GM18867 (cell line): ENCODE results near the gene GNLY.

Experiments used
- ATAC-seq: cut with Tn5 transposase; IDR thresholded peaks from one replicate; pipeline ENCODE4 v1.9.1; 2021; ENCODE audit warnings: mild to moderate bottlenecking, moderate library complexity; ENCODE audit not compliant: unreplicated experiment

The GNLY gene

DNA sequence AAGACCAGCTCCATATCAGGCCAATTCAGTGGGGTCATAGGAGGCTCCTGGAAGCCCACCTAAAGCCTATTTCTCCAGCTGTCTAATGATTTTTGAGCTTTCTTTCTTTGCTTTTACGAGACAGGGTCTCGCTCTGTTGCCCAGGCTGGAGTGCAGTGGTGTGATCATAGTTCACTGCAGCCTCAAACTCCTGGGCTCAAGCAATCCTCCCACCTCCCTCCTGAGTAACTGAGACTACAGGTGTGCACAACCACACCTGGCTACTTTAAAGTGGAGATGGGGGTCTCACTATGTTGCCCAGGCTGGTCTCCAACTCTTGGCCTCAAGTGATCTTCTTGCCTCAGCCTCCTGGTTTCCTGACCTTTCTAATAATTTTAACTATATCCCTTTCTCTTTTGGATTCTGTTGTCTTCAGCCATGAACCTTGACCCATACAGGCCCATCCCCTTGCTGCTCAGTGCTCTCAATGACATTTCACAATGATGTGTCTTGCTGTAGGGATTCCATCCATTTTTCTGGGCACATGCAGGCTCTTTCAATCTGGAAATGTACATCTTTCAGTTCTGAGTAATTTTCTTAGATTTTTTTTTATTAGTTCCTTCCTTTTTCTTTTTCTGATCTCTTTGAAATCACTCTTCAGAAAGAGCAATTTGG, 29.7 kb downstream of the GNLY start:
- no peak for ATAC-seq

DNA sequence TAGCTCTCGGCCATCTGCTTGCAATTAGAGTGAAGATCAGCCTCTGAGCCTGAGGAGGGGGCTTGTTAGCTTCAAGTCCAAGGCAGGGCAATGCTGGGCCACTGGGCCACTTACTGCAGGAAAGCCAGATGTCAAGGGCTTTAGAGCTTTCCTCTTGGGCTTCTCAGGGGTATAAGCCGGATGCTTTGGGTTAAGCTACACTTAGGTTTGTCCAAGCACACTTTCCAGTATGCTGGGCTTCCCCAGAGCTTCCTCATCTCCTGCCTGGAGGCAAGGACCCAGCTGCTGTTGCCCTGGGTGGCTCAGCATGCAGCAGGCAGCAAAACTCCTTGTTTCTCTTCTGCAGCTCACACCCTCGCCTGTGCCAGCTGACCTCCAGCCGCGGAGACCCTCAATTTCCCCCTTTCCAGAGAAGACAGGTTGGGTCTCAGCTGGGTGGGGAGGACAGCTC, 30.6 kb downstream of the GNLY start:
- no peak for ATAC-seq

DNA sequence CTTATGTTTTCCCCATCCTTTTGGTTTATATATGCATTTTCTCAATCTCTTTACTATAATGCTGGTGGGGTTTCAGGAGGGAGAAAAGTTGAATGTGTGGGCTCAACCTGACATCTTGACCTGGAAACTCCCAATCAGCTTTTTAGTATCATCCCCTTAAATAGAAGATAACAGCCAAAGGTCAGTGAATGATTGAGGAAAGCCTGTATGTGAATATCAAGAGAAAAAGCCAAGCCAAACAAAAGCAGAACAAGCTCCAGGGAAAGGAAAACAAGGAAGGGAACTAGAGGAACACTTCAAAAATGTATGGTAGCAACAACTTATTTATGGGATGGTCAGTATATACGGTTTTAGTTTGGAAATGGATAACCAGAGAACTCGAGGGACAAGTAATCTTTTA, 31.3 kb downstream of the GNLY start:
- no peak for ATAC-seq

DNA sequence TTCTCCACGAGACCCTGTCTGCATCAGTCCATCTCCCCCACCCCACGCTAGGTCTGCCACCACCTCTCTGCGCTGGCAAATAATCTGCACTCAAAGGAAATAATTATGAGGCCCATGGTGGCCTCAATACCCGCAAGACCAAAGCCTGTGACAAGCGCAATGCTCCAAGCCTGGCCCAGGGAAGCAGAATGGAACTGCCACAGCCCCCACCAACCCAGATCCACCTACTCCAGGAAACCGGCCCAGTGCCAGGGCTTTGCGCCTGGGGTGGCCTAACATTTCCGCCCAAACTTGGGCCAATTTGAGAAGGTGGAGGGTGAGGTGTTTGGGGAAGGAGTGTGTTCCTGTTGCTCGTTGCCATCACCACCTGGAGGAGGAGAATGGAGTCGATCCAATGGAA, 33.6 kb downstream of the GNLY start:
- ATAC-seq = no peak

DNA sequence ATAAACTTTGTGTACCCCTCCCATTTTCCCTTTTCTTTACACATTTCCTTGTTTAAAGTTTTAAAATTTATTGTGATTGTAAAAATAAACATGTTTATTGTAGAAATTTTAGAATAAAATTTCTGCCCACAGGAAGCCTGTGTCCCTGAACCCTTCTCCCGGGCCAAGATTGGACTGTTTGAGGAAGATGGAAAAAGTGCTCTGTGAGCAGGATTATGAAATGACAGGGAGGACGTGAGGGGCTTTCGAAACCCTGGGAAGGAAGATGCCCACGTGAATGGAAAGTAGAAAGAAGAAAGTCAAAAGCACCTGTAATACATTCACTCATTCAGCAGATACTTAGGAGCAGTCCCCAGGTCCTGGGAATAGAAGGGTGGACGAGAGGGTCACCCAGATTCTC, 34.2 kb downstream of the GNLY start:
- no peak for ATAC-seq

DNA sequence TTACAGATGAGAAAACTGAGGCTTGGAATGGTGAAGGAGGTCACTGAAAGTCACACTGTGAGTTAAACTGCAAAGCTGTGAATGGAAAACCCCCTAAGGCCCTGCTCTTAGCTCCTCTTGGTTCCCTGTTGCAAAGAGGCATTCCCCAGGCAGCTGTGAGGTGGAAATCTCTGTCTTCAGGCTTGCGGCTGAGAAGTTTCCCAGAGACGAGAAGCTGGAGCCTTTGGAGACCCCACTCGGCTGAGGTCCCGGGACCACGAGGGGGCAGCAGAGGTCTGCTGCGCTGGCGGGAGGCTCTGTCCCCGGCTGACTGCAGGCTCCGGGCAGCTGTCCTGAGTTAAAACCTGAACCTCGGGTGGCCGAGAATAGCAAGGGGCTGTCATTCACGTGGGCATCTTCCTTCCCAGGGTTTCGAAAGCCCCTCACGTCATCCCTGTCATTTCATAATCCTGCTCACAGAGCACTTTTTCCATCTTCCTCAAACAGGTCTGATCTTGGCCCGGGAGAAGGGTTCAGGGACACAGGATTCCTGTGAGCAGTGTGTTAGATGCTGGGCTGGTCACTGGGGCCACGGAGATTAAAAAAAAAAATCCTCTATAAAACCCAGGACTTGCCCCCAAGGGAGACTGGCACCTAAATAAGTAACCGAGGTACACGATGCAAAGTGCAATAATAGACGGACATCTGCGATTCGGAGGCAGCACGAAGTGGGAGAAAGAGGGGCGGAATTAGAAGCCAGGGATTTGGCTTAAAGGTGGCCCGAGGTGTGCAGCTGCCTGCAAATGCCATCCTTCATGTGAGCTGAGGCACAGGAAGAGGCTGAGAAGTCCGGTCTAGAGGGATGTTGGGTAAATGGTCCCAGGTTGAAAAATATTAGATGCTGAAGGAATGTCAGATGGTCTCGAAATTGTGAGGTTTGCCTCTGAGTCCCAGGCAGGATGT, 35.0 kb downstream of the GNLY start:
- peak; percentile 72 for ATAC-seq

DNA sequence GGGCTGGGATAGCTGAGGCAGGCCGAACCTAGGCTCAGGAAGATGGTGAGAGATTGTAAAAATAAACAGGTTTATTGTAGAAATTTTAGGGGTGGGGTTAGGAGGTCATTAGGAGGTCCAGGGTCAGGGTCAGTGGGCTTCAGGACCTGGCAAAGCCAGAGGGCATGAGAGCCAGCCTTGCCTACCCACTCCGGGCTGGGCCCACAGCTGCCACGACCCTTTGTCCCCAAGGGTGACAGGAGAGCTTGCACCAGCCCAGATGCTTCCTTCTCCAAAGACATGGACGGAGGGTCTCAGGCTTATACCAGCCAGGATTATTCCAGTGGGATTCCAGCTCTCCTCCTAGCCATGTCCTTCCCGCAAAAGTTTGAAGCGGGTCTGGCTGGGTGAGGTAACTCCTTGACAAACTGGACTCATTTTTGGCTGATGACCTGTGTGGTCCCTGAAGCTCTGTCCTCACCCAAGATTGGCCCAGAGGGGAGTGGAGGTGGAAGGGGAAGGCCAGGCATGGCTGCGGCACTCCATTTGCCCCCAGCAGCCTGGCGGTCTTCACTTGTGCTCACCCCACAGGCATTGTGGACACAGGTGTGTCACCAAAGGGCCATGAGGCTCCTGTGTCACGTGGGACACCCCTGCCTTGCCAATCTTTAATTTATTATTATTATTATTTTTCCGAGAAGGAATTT, 35.8 kb downstream of the GNLY start:
- ATAC-seq = no peak

DNA sequence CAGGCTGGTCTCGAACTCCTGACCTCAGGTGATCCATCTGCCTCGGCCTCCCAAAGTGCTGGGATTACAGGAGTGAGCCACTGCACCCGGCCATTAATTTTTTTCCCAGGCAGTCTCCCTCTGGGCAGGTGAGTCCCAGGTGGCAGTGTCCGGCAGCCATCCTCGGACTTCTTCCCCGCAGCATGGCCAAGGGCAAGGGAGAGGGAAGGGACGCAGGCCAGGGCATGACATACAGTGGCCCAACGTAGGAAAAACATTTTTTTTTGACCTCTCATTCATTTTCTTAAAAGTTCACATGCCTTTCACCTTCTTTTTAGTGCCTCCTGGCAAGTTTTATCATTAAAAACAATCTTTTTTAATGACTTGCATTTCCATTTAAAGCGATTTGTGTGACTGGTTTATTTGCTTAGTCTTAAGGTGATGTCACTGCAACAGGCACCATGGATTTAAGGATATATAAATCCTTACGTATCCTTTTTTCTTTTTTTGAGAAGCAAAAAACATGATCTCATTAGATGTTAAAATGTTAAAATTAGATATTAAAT, 36.6 kb downstream of the GNLY start:
- no peak for ATAC-seq

DNA sequence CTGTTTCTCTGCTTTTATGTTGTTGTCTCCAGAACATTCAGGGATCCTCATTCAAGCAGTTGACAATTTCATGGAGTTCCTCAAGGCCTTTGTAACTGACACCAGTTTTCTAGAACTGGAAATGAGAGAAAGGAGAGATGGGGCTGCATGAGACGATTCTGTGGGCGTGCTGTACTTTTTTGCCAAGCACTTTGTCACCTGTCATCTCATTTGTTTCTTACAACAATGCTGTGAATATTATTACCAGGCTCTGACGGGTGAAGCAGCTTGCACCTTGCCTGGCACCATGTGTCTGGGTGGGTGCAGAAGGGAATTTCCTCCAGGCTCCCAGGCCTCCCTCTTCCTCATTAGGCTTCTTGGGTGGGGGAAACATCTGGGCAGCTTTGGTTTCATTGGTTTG, 37.4 kb downstream of the GNLY start:
- no peak for ATAC-seq

DNA sequence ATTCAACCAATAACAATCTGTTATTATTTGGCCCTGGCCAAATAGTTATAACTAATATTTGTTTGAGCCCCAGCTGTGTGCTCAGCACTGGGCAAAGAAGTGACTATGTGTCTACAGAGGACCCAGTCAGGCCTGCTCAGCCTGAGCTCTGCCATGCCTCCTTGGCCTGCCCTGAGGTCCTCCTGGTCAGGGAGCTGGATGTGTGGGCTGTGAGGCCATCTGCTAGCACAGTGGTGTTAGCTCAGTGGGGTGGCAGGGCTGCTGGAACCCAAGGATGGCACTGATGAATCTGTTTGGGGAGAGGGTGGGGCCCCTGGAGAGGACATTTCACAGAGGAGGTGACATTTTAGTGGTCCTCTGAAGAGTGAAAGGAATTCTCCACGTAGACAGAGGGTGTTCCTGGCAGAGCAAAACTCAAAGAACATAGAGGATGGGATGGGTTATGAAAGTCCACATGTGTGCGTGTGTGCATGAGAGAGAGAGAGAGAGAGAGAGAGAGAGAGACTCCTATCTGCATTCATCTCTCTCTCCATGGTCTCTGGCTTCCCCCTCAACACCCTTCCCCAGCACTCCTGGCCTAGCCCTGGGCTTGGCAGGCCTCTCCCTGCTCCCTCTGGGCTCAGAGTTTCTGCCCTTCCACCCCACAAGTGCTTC, 38.4 kb downstream of the GNLY start:
- ATAC-seq = no peak

DNA sequence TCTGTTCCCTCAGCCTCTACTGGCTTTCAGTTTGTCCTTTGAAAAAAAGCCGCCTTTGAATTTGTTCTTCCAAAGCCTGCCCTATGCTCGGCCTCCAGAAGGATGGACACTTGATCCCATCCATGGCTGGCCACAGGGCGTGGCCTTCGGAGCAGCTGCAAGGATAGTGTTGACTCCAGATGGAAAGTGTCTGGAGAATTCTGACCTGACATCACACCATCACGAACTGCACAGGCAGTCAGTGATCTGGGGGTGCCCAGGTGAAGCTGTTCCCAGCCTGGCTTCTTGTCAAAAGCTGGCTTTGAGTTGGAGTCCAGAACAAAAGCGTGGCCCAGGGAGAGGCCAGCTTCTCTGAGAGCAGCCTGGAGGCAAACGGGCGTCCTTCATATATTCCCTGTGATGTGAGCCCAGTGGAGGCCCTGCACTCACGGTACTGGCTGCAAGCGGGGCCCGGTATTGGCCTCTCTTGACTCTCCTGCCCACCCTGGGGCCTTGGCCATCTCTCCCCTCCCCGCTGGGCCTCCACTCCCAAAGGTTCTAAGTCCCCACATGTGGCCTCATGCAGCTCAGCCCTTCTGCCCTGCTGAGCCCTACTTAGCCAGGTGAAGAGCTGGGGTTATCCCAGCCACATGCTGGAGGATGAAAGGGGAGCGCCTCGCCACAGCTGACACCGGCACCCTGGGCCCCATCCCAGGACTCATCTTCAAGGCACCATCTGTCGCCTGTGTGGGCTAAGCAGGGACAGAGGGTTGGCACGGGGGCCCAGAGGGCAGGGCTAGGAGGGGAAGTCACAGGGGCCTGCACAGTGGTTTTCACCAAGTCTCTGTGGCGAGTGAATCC, 39.2 kb downstream of the GNLY start:
- ATAC-seq = no peak

DNA sequence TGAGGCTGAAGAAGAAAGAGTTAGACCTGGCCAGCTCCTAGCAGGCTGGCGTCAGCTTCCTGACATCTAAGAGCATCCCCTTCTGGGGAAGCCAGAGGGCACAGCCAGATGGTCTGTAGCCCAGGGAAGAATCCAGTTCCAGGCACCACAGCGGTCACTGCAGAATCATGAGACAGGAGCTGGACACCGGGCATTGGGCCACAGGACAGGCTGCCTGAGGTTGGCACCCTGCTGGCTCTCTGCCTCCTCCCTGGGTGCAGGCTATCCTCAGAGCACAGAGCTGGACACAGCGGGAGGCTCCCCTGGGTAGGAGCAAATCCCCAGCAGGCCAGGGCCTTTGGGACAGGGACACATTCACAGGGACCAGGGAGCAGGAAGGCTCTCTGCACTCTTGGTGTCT, 39.9 kb downstream of the GNLY start:
- no peak for ATAC-seq

DNA sequence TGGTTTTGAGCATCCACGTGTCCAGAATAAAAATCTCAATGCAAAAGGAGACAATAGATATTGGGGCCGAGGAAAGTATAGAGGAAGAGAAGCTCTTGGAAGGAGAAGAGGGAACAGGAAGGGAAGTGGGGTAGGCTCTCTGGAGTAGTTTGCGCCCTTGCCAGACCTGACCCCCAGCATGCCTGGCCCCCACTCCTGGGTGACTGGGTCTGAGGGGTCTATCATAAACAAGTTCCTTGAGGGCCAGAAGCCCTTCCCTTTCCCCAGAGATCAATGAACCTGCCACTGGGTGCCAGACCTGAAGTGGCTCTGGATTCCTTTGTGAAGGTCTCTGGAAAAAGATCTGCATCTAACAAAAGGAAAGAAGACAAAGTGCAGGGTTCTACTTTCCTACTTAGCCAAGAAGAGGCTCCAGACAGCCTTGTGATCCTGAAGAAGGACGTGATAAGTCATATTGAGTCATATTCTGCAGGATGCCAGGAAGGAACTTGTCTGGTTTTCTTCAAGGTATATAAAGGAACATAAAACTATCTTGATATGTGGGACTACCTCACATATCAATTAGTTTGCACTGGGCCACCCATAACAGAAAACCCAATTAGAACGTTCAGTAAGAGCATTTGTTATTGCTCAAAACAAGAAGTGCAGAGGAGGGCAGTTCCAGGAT, 40.9 kb downstream of the GNLY start:
- ATAC-seq = no peak

DNA sequence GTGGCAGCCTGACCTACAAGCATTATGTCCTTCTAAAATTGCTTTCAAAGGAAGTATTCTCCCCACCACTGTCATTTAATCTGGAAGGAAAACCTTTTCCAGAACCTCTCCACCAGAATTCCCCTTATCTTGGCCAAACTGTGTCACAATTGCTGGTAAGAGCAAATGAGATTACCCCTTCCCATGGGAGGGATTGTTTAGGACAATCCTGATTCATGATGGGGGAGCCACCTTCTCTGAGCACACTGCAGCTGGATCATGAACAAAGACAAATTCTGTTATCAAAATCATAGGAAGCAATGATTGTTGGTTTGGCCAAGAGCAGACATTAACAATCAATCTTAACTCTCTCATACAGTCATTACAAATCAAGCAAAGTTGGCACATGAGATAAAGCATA, 41.5 kb downstream of the GNLY start:
- ATAC-seq = no peak

DNA sequence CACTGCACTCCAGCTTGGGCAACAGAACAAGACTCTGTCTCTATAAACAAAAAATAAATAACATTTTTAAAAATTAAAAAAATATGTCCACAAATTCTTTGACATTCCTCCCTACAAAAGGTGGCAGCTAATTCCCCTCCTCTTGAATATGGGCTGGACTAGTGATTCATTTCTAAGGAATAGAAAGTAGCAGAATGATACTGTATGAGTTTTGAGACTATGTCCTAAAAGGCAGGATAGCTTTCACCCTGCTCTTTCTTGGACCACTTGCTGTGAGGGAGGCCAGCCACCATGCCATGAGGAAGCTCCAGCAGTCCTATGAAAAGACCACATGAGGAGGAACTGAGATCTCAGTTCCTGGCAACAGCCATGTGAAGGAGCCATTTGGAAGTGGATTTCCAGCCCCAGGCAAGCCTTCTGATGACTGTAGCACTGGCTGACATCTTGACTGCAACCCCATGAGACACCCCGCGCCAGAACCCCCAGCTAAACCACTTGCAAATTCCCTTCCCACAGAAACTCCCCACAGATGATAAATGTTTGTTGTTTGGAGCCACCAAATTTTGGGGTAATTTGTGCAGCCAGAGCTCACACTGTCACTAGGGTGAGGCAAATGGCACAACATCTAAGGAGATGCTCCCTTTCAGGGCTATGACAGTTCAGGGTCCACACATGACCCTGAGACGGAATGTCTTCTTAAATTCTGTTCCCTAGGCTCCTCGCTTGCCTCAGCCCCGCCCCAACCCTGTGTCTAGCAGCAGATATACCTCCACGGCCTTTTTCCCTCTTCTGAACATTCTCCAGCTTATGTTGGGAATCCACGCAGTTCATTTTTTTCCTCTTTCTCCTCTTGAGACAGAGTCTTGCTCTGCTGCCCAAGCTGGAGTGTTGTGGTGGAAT, 42.5 kb downstream of the GNLY start:
- ATAC-seq = no peak

DNA sequence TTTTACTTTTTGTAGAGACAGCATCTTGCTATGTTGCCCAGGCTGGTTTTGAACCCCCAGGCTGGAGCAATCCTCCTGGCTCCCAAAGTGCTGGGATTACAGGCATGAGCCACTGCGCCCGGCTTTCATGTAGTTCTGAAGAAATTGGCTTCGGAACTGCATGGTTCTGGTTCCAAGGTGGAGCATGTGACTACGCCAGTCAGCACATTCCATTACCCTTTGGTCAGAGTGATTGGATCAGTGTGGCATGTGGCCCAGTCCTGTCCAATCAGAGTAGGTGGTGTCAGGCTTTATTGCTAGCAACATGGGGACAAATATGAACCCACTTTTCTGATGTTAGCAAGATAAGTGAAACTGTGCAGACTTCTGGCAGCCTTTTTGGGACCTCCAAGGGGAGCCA, 43.3 kb downstream of the GNLY start:
- ATAC-seq = no peak

DNA sequence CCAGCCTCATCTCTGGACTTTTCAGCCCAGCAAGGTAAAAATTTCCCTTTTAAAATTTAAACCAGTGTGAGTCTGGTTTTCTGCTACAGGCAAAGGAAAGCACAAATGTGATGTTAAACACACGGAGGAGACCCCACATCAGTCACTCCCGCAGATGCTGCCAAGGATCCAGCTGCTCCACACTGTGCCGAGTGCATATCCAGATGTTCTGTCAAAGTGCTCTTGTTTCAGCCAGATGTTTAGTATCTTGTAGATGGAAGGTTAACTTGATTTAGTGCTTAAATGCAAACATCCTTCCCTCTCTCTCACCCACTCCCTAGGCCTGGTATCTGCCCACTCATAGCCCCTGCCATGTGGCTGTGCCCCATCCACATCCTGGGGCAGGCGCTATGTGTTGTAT, 43.8 kb downstream of the GNLY start:
- no peak for ATAC-seq

DNA sequence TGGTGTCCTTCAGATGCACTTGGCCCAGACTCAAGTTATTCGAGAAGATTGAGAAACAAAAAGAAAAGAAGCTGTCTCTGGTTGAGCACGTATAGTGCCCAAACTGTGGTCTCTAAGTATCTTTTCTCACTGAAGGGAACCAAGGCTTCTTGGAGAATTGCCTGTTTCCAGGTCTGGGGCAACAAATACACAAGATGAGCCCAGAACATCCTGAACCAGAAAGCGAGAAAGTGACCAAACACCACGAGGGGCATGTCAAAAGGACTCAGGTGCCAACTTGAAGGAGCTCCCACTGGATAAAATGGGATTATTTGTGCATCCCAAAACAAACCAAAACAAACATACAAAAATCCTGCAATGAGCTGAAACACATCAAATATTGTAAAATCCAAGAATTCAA, 46.0 kb downstream of the GNLY start:
- ATAC-seq = no peak
